ENCODE results near the gene FAM168B. TPM values are rescaled to one million over a fixed set of nuclear protein-coding genes. Genes with fewer than 3 reads are reported as not detected.

FAM168B gene
- total RNA-seq, 4 donors from 2014 or later, result 77.7 to 88.7 (median 79.8) TPM

DNA sequence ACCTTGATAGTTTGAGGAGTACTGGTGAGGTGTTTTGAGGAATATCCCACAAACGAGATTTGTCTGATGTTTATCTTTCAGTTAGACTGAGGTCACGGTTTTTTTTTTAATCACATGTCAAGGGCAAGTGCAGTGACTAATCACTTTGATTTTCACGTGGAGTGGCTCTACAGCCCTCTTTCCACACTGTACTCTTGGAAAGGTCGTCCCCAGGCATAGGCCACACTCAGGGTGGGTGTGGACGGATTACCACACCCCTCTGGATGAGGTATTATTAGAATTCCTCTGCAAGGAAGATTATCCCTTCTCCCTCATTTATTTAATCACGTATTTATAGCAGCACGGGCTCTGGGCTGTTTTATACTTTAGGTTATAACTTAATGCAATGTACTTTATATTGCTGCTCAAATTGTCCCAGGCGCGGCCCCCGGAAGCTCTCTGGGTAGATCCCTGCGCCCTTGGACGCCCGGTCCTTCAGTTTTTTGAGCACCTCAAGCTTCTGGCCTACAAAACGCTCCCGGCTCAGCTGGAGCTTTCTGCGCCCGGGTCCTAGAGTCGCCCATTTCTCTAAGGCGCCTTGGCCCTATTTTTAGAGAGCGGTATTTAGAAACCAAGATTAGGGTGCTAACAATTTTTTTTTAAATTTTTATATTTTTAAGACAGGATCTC, 11.4 kb upstream of the FAM168B start:
- Histone ChIP-seq H3K27me3 (no peaks in the 10 kb centered on the region), H3K9me3 (no peaks in the 10 kb centered on the region), H3K4me1 (peaks cover 0 to 37% (median 24%) of the 10 kb centered on the region in 3 donors), H3K4me3 (peak overlapping the region; percentile 78 to 99 (median 96)), H3K36me3 (no peaks in the 10 kb centered on the region), H3K27ac (peak overlapping the region; percentile 92 to 98 (median 97))
- intact Hi-C loops (cut with DNase I), result no loop called here
- DNase-seq, result no peak
- no peak for TF ChIP-seq POLR2A (IDR thresholded peaks at IDR 0.05)
- TF ChIP-seq, protein P1, sequence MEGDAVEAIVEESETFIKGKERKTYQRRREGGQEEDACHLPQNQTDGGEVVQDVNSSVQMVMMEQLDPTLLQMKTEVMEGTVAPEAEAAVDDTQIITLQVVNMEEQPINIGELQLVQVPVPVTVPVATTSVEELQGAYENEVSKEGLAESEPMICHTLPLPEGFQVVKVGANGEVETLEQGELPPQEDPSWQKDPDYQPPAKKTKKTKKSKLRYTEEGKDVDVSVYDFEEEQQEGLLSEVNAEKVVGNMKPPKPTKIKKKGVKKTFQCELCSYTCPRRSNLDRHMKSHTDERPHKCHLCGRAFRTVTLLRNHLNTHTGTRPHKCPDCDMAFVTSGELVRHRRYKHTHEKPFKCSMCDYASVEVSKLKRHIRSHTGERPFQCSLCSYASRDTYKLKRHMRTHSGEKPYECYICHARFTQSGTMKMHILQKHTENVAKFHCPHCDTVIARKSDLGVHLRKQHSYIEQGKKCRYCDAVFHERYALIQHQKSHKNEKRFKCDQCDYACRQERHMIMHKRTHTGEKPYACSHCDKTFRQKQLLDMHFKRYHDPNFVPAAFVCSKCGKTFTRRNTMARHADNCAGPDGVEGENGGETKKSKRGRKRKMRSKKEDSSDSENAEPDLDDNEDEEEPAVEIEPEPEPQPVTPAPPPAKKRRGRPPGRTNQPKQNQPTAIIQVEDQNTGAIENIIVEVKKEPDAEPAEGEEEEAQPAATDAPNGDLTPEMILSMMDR (IDR thresholded peaks at IDR 0.05), result no peak
- 0% methylated on average over 19 to 20 of the region's 20 CpGs for WGBS, 2 donors

DNA sequence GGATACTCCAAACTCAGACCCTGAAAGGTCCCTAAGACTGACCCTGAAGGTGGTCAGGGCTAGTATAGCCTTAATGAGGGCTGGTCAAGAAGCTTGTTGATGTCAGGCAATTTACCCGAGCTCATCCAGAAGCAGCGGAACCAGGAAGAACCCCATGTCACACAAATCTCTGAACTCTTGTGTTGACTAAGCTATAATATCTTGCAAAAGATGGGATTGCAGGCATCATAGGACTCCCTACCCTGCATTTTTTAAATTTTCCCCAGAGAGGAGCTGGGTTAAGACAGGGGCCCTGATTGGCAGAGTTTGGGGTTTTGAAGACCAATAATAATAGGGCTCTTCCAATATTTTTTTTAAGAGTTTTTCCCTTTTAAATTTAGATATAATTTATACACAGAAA, 9.9 kb upstream of the FAM168B start:
- Histone ChIP-seq H3K27ac (no peak overlapping the region), H3K4me1 (peaks cover 0 to 35% (median 24%) of the 10 kb centered on the region in 3 donors), H3K4me3 (no peak overlapping the region), H3K9me3 (no peaks in the 10 kb centered on the region), H3K27me3 (no peaks in the 10 kb centered on the region), H3K36me3 (no peaks in the 10 kb centered on the region)
- intact Hi-C loops (cut with DNase I), result no loop called here
- no peak for TF ChIP-seq POLR2A (IDR thresholded peaks at IDR 0.05)
- TF ChIP-seq, protein P1 (IDR thresholded peaks at IDR 0.05), result no peak
- 96 to 100% methylated on average over 2 of the region's 2 CpGs for WGBS, 2 donors
- no peak for DNase-seq

DNA sequence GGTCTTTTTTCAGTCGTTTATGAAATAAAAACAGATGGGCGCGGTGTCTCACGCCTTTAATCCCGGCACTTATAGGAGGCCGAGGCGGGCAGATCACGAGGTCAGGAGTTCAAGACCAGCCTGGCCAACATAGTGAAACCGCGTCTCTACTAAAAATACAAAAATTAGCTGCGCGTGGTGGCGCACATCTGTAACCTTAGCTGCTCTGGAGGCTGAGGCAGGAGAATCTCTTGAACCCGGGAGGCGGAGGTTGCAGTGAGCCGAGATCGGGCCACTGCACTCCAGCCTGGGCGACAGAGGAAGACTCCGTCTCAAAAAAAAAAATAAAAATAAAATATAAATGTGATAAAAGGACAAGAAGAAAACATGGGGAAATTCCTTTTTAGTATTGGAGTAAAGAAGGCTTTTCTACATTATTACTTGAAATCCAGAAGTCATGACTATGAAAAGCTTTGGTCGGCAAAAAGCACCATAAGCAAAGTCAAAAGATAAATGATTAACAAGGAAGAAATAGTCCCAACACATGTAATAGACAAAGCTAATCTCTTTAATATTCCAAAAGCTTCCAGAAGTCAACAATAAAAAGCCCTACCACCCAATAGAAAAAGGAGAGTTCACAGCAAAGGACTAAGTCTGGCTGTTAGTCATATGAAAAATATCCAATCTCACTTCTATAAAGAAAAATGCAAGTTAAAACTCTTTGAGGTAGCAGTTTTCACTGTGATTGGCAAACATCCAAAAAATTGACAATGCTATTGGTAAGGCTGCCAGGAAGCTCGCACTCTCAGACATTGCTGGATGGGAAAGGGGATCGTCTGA, 1.4 kb upstream of the FAM168B start:
- peak overlapping the region in 3 of 4 donors; percentile 97 to 99 (median 98) for H3K27ac ChIP-seq
- H3K36me3 ChIP-seq, result peaks cover 0 to 13% (median 0%) of the 10 kb centered on the region in 3 donors
- intact Hi-C loops (cut with DNase I), result no loop called here
- TF ChIP-seq, protein P1 (IDR thresholded peaks at IDR 0.05), result no peak
- TF ChIP-seq POLR2A (IDR thresholded peaks at IDR 0.05), result no peak
- DNase-seq, result no peak
- peak overlapping the region in 2 of 4 donors; percentile 80 to 88 for H3K4me3 ChIP-seq
- no peaks in the 10 kb centered on the region for H3K9me3 ChIP-seq
- H3K4me1 ChIP-seq, result peaks cover 3 to 38% (median 5%) of the 10 kb centered on the region in 3 donors
- no peaks in the 10 kb centered on the region for H3K27me3 ChIP-seq
- 46 to 47% methylated on average over 20 to 22 of the region's 22 CpGs for WGBS, 2 donors

DNA sequence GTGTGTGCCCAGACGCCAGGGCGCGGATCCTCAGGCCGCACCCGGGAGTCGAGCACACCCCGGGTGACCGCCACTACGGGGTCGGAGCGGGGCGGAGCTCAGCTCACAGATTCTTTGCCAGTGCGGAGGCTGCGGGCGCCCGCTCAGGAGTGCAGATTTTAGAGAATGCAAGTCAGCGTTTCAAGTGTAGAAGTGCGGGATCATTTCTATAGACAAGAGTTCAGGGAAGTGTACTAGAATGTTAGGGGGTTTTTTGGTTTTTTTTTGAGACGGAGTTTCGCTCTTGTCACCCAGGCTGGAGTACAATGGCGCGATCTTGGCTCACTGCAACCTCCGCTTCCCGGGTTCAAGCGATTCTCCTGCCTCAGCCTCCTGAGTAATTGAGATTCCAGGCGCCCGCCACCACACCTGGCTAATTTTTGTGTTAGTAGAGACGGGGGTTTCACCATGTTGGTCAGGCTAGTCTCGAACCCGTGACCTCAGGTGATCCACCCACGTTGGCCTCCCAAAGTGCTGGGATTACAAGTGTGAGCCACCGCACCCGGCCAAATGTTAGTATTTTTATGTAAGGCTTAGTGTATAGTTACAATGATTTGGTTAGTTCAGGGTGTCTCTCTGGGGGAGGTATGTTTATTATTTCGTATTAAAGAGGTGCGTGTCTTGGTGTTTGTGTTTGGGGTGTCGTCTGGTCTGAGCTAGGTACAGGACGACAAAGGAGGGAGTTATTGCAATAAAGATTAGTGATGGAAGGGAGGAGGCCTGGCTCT, 619 bp upstream of the FAM168B start:
- WGBS, 2 donors, result 3 to 9% methylated on average over 27 to 28 of the region's 37 CpGs
- Histone ChIP-seq H3K4me1 (peaks cover 3 to 38% (median 5%) of the 10 kb centered on the region in 3 donors), H3K27me3 (no peaks in the 10 kb centered on the region), H3K36me3 (peaks cover 0 to 20% (median 0%) of the 10 kb centered on the region in 3 donors), H3K27ac (peak overlapping the region; percentile 97 to 100 (median 98)), H3K9me3 (no peaks in the 10 kb centered on the region), H3K4me3 (peak overlapping the region; percentile 80 to 88 (median 86))
- no peak for DNase-seq
- intact Hi-C loops (cut with DNase I), result no loop called here
- TF ChIP-seq POLR2A (IDR thresholded peaks at IDR 0.05), result no peak
- TF ChIP-seq, protein P1 (IDR thresholded peaks at IDR 0.05), result no peak
